BLaER1 (cell line): Measurements from ENCODE around the gene SENP8.

Source experiments
- H3K27ac ChIP-seq: shearing (Covaris generic); formaldehyde crosslinking; 2 replicates; pipeline ENCODE4 v1.8.1; 2022
- H3K27me3 ChIP-seq: shearing (Covaris generic); formaldehyde crosslinking; 2 replicates; pipeline ENCODE4 v1.8.1; 2022
- H3K36me3 ChIP-seq: shearing (Covaris generic); formaldehyde crosslinking; 2 replicates; pipeline ENCODE4 v1.8.1; 2022
- H3K4me1 ChIP-seq: shearing (Covaris generic); formaldehyde crosslinking; 2 replicates; pipeline ENCODE4 v1.8.1; 2022
- H3K4me2 ChIP-seq: shearing (Covaris generic); formaldehyde crosslinking; 2 replicates; pipeline ENCODE4 v1.8.1; 2022
- H3K4me3 ChIP-seq: shearing (Covaris generic); formaldehyde crosslinking; 2 replicates; pipeline ENCODE4 v1.8.1; 2022
- H3K9ac ChIP-seq: shearing (Covaris generic); formaldehyde crosslinking; 2 replicates; pipeline ENCODE4 v1.8.1; 2022
- H3K9me3 ChIP-seq: shearing (Covaris generic); formaldehyde crosslinking; 2 replicates; pipeline ENCODE4 v1.8.1; 2022
- H4K20me1 ChIP-seq: shearing (Covaris generic); formaldehyde crosslinking; 2 replicates; pipeline ENCODE4 v1.8.1; 2022
- Cebpa-rat ChIP-seq: shearing (Covaris generic); IDR thresholded peaks from 2 replicates; pipeline ENCODE4 v1.8.1; 2022

The SENP8 gene

GRCh38 chr15:72112116-72112515 lies 6.1 kb upstream of the SENP8 start:
- Histone ChIP-seq H3K27ac (no peak overlapping the region), H3K27me3 (no peaks in the 10 kb centered on the region), H3K9ac (no peak overlapping the region), H4K20me1 (peaks cover 73% of the 10 kb centered on the region), H3K9me3 (no peaks in the 10 kb centered on the region), H3K4me1 (peaks cover 18% of the 10 kb centered on the region), H3K36me3 (no peaks in the 10 kb centered on the region), H3K4me2 (no peak overlapping the region), H3K4me3 (no peak overlapping the region)
- no peak for TF ChIP-seq Cebpa-rat

GRCh38 chr15:72112805-72113204 lies 5.4 kb upstream of the SENP8 start:
- Histone ChIP-seq H3K27ac (no peak overlapping the region), H3K27me3 (no peaks in the 10 kb centered on the region), H3K4me3 (no peak overlapping the region), H3K4me2 (no peak overlapping the region), H3K4me1 (peaks cover 18% of the 10 kb centered on the region), H3K9me3 (no peaks in the 10 kb centered on the region), H3K36me3 (no peaks in the 10 kb centered on the region), H3K9ac (no peak overlapping the region), H4K20me1 (peaks cover 74% of the 10 kb centered on the region)
- TF ChIP-seq Cebpa-rat = no peak

- Histone ChIP-seq H3K27ac (no peak overlapping the region), H3K4me3 (no peak overlapping the region), H3K36me3 (no peaks in the 10 kb centered on the region), H4K20me1 (peaks cover 74% of the 10 kb centered on the region), H3K4me1 (peaks cover 18% of the 10 kb centered on the region), H3K27me3 (no peaks in the 10 kb centered on the region), H3K4me2 (no peak overlapping the region), H3K9me3 (no peaks in the 10 kb centered on the region), H3K9ac (no peak overlapping the region)
- no peak for TF ChIP-seq Cebpa-rat
Measured at GRCh38 chr15:72113347-72114031, 4.7 kb upstream of the SENP8 start.

- Histone ChIP-seq H3K4me2 (peak overlapping the region; percentile 99), H4K20me1 (peaks cover 54% of the 10 kb centered on the region), H3K27ac (peak overlapping the region; percentile 88), H3K4me3 (peak overlapping the region; percentile 98), H3K9ac (peak overlapping the region; percentile 87), H3K27me3 (no peaks in the 10 kb centered on the region), H3K4me1 (peaks cover 28% of the 10 kb centered on the region), H3K9me3 (no peaks in the 10 kb centered on the region), H3K36me3 (no peaks in the 10 kb centered on the region)
- no peak for TF ChIP-seq Cebpa-rat
Measured at GRCh38 chr15:72116731-72117485, 1.3 kb upstream of the SENP8 start.

GRCh38 chr15:72117486-72118016 lies 652 bp upstream of the SENP8 start:
- H3K27ac ChIP-seq = peak overlapping the region; percentile 88
- H3K4me1 ChIP-seq = peaks cover 28% of the 10 kb centered on the region
- no peaks in the 10 kb centered on the region for H3K9me3 ChIP-seq
- peak overlapping the region; percentile 99 for H3K4me2 ChIP-seq
- peak overlapping the region; percentile 87 for H3K9ac ChIP-seq
- H3K36me3 ChIP-seq = no peaks in the 10 kb centered on the region
- H3K27me3 ChIP-seq = no peaks in the 10 kb centered on the region
- TF ChIP-seq Cebpa-rat = no peak
- H3K4me3 ChIP-seq = peak overlapping the region; percentile 98
- peaks cover 47% of the 10 kb centered on the region for H4K20me1 ChIP-seq

GRCh38 chr15:72124218-72124617 lies 6.0 kb downstream of the SENP8 start:
- TF ChIP-seq Cebpa-rat = no peak
- Histone ChIP-seq H3K4me2 (peak overlapping the region; percentile 57), H3K36me3 (no peaks in the 10 kb centered on the region), H3K4me3 (no peak overlapping the region), H3K9ac (no peak overlapping the region), H3K27me3 (no peaks in the 10 kb centered on the region), H3K4me1 (peaks cover 18% of the 10 kb centered on the region), H3K27ac (no peak overlapping the region), H4K20me1 (no peaks in the 10 kb centered on the region), H3K9me3 (no peaks in the 10 kb centered on the region)

- no peaks in the 10 kb centered on the region for H4K20me1 ChIP-seq
- no peak overlapping the region for H3K9ac ChIP-seq
- no peaks in the 10 kb centered on the region for H3K27me3 ChIP-seq
- TF ChIP-seq Cebpa-rat = no peak
- H3K4me3 ChIP-seq = no peak overlapping the region
- peaks cover 14% of the 10 kb centered on the region for H3K4me1 ChIP-seq
- H3K27ac ChIP-seq = no peak overlapping the region
- H3K36me3 ChIP-seq = no peaks in the 10 kb centered on the region
- H3K9me3 ChIP-seq = no peaks in the 10 kb centered on the region
- H3K4me2 ChIP-seq = no peak overlapping the region
Measured at GRCh38 chr15:72127724-72128322, 9.6 kb downstream of the SENP8 start.

- H4K20me1 ChIP-seq = no peaks in the 10 kb centered on the region
- no peak overlapping the region for H3K4me3 ChIP-seq
- H3K27me3 ChIP-seq = no peaks in the 10 kb centered on the region
- no peaks in the 10 kb centered on the region for H3K36me3 ChIP-seq
- H3K4me2 ChIP-seq = no peak overlapping the region
- no peak overlapping the region for H3K27ac ChIP-seq
- H3K4me1 ChIP-seq = peaks cover 13% of the 10 kb centered on the region
- H3K9ac ChIP-seq = no peak overlapping the region
- no peak for TF ChIP-seq Cebpa-rat
- no peaks in the 10 kb centered on the region for H3K9me3 ChIP-seq
Measured at GRCh38 chr15:72128359-72128758, 10.2 kb downstream of the SENP8 start.

- H3K9ac ChIP-seq = no peak overlapping the region
- no peak overlapping the region for H3K4me3 ChIP-seq
- H3K27ac ChIP-seq = no peak overlapping the region
- H3K4me2 ChIP-seq = no peak overlapping the region
- no peaks in the 10 kb centered on the region for H3K9me3 ChIP-seq
- no peak for TF ChIP-seq Cebpa-rat
- no peaks in the 10 kb centered on the region for H3K36me3 ChIP-seq
- H3K4me1 ChIP-seq = no peaks in the 10 kb centered on the region
- no peaks in the 10 kb centered on the region for H4K20me1 ChIP-seq
- H3K27me3 ChIP-seq = no peaks in the 10 kb centered on the region
Measured at GRCh38 chr15:72130272-72130671, 12.1 kb downstream of the SENP8 start.

- H3K4me1 ChIP-seq = no peaks in the 10 kb centered on the region
- H3K9ac ChIP-seq = no peak overlapping the region
- H3K9me3 ChIP-seq = no peaks in the 10 kb centered on the region
- H3K27ac ChIP-seq = no peak overlapping the region
- no peak overlapping the region for H3K4me3 ChIP-seq
- H3K27me3 ChIP-seq = no peaks in the 10 kb centered on the region
- no peaks in the 10 kb centered on the region for H4K20me1 ChIP-seq
- no peaks in the 10 kb centered on the region for H3K36me3 ChIP-seq
- TF ChIP-seq Cebpa-rat = no peak
- no peak overlapping the region for H3K4me2 ChIP-seq
Measured at GRCh38 chr15:72131922-72132321, 13.7 kb downstream of the SENP8 start.
